Measurements from ENCODE around the gene XIRP1.

The XIRP1 gene

DNA sequence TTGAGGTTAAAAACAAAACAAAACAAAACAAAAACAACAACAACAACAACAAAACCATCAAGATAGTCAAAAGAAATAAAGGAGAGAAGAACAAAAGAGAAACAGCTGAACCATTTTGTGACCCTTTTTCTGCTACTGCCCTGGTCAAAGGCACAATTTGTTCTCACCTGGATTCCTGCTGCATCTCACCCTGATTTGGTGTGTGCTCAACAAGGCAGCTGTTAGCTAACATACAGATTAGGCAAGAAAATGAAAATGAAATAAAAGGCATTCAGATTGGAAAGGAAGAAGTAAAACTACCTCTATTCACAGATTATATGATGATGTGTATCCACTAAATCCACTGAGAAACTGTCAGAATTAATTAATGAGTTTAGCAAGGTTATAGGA, 28.7 kb upstream of the XIRP1 start:
- Histone ChIP-seq H3K4me3 (ENCODE audit: low read depth in 1 of 2, low read length in 2 of 2) (no peak overlapping the region), H3K36me3 (ENCODE audit: control insufficient read depth in 1 of 2, insufficient read depth in 2 of 2, low read length in 2 of 2) (no peaks in the 10 kb centered on the region), H3K27ac (ENCODE audit: low read length) (no peak overlapping the region), H3K9me3 (ENCODE audit: control insufficient read depth in 1 of 2, low read length in 2 of 2) (no peaks in the 10 kb centered on the region), H3K4me1 (ENCODE audit: control insufficient read depth in 1 of 2, insufficient read depth in 2 of 2, low read length in 2 of 2) (no peaks in the 10 kb centered on the region), H3K27me3 (ENCODE audit: low read depth, low read length) (no peaks in the 10 kb centered on the region)

DNA sequence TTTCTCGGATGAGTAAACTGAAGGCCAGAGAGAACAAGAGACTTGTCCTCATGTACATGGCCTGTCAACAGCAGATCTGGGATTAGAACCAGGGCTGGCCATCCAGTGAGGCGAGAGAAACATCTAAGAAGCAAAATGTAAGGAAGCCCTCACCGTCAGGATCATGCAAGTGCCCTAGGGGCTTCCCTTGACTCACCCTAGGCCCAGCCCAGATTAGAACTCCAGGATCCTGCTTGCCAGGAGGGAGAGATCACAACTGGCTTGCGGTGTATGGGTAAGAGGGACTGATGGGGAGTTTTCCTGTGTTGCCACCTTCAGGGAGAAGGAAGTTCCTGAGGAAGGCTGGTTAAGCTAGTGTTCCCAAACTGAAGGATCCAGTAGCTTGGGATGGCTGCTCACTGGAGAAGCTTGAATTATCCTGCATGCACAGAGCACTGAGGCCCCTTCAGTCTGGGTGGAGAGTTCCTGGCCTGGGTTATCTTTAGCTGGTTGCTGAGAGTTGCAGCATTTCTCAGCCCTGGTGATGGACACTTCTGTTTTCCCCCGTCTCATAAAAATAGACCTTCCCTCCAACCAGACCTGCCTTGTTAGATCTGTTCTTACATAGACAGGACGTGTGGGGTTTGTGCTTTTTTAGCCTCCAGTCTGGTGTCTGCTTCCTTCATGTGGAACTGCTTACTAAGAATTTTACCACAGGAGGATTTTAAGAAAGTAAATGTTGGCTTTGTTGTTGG, 28.2 kb upstream of the XIRP1 start:
- Histone ChIP-seq H3K4me3 (ENCODE audit: low read depth in 1 of 2, low read length in 2 of 2) (no peak overlapping the region), H3K27me3 (ENCODE audit: low read depth, low read length) (no peaks in the 10 kb centered on the region), H3K4me1 (ENCODE audit: control insufficient read depth in 1 of 2, insufficient read depth in 2 of 2, low read length in 2 of 2) (no peaks in the 10 kb centered on the region), H3K27ac (ENCODE audit: low read length) (no peak overlapping the region), H3K36me3 (ENCODE audit: control insufficient read depth in 1 of 2, insufficient read depth in 2 of 2, low read length in 2 of 2) (no peaks in the 10 kb centered on the region), H3K9me3 (ENCODE audit: control insufficient read depth in 1 of 2, low read length in 2 of 2) (no peaks in the 10 kb centered on the region)

DNA sequence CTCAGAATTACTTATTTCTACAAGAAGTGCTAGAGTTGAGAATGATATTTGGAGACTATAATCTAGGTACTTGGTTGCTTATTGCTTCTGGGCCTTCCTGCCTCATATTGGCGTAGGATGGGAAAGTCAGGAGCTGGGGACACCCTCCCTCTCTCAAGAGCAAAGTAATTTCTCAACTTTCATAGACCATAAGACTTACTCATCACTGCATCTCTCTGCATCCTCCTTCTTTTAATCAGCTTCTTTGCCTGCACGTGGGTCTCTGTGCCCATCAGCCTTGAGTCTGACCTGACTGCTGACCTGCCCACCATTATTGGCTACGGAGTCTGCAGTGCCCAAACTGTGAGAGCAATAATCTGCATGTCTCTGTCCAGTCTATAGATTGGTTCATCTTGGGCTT, 27.3 kb upstream of the XIRP1 start:
- H3K4me1 ChIP-seq (ENCODE audit: control insufficient read depth in 1 of 2, insufficient read depth in 2 of 2, low read length in 2 of 2), result no peaks in the 10 kb centered on the region
- H3K27me3 ChIP-seq (ENCODE audit: low read depth, low read length), result no peaks in the 10 kb centered on the region
- no peaks in the 10 kb centered on the region for H3K9me3 ChIP-seq (ENCODE audit: control insufficient read depth in 1 of 2, low read length in 2 of 2)
- H3K4me3 ChIP-seq (ENCODE audit: low read depth in 1 of 2, low read length in 2 of 2), result no peak overlapping the region
- H3K27ac ChIP-seq (ENCODE audit: low read length), result no peak overlapping the region
- H3K36me3 ChIP-seq (ENCODE audit: control insufficient read depth in 1 of 2, insufficient read depth in 2 of 2, low read length in 2 of 2), result no peaks in the 10 kb centered on the region

GRCh38 chr3:39216176-39216790, 23.9 kb upstream of the XIRP1 start:
- no peaks in the 10 kb centered on the region for H3K36me3 ChIP-seq (ENCODE audit: control insufficient read depth in 1 of 2, insufficient read depth in 2 of 2, low read length in 2 of 2)
- no peaks in the 10 kb centered on the region for H3K4me1 ChIP-seq (ENCODE audit: control insufficient read depth in 1 of 2, insufficient read depth in 2 of 2, low read length in 2 of 2)
- no peak overlapping the region for H3K4me3 ChIP-seq (ENCODE audit: low read depth in 1 of 2, low read length in 2 of 2)
- H3K9me3 ChIP-seq (ENCODE audit: control insufficient read depth in 1 of 2, low read length in 2 of 2), result no peaks in the 10 kb centered on the region
- H3K27me3 ChIP-seq (ENCODE audit: low read depth, low read length), result no peaks in the 10 kb centered on the region
- no peak overlapping the region for H3K27ac ChIP-seq (ENCODE audit: low read length)

DNA sequence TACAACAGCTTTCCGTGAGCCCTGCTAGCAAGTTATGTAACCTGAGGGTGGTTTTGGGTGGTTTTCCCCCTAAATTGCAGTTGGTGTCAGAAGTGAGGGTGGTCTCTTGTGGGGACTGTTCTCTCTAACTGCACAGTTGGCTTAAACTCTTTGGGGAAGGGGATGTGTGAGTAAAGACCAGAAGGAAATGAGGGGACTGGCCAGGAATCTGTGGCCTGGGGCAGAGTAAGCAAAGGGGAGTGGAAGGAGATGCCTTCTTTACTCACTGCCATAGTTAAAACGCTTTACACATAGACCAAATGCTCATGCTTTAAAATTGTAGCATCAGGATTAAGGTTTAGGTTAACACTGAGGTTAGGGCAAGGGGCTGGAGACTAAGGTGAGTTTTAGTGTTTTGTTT, 21.2 kb upstream of the XIRP1 start:
- H3K27ac ChIP-seq (ENCODE audit: low read length), result no peak overlapping the region
- H3K4me1 ChIP-seq (ENCODE audit: control insufficient read depth in 1 of 2, insufficient read depth in 2 of 2, low read length in 2 of 2), result no peaks in the 10 kb centered on the region
- no peaks in the 10 kb centered on the region for H3K27me3 ChIP-seq (ENCODE audit: low read depth, low read length)
- H3K4me3 ChIP-seq (ENCODE audit: low read depth in 1 of 2, low read length in 2 of 2), result no peak overlapping the region
- no peaks in the 10 kb centered on the region for H3K9me3 ChIP-seq (ENCODE audit: control insufficient read depth in 1 of 2, low read length in 2 of 2)
- H3K36me3 ChIP-seq (ENCODE audit: control insufficient read depth in 1 of 2, insufficient read depth in 2 of 2, low read length in 2 of 2), result no peaks in the 10 kb centered on the region

GRCh38 chr3:39212665-39213064, 20.3 kb upstream of the XIRP1 start:
- Histone ChIP-seq H3K27ac (ENCODE audit: low read length) (no peak overlapping the region), H3K27me3 (ENCODE audit: low read depth, low read length) (no peaks in the 10 kb centered on the region)

DNA sequence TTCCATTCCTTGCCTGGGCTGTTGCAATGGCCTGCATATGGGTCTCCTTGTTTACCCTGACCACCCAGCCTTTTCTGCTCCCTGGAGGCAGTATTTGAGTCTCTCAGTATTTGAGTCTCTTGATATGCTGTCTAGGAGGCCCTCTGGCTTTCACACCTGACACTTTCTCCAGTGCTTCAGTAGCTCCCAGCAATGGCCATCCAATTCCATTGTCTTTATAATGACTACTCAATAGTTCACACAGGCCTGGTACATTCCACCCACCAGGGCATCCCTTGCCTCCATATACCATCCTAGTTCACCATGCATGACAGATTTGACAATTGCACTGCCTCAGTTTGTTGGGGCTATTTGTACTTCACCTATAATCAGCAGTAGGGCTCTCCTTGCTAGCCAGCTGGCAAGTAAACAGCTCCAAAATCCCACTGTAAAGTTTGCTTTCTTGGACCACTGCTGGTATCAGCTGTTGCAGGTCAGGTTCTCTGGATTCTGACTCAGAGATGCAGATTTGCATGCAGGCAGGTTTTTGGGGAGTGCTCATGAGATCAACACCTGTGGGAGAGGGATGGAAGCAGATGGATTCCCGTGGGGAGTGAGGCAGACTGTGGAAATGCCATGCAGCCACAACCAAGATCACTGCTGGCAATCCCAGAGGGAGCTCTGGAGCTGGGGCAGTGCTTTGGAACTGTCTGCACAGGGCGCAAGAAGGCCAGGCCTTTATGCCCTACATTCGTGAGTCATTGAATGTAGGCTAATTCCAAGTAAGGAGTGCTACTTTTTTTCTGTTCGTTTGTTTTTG, 19.1 kb upstream of the XIRP1 start:
- Histone ChIP-seq H3K27ac (ENCODE audit: low read length) (no peak overlapping the region), H3K9me3 (ENCODE audit: control insufficient read depth in 1 of 2, low read length in 2 of 2) (no peaks in the 10 kb centered on the region), H3K36me3 (ENCODE audit: control insufficient read depth in 1 of 2, insufficient read depth in 2 of 2, low read length in 2 of 2) (no peaks in the 10 kb centered on the region), H3K27me3 (ENCODE audit: low read depth, low read length) (no peaks in the 10 kb centered on the region), H3K4me3 (ENCODE audit: low read depth in 1 of 2, low read length in 2 of 2) (no peak overlapping the region), H3K4me1 (ENCODE audit: control insufficient read depth in 1 of 2, insufficient read depth in 2 of 2, low read length in 2 of 2) (no peaks in the 10 kb centered on the region)

More at GRCh38 chr3:39212665-39213064, 20.3 kb upstream of the XIRP1 start:
- Histone ChIP-seq H3K36me3 (ENCODE audit: control insufficient read depth in 1 of 2, insufficient read depth in 2 of 2, low read length in 2 of 2) (no peaks in the 10 kb centered on the region), H3K4me3 (ENCODE audit: low read depth in 1 of 2, low read length in 2 of 2) (no peak overlapping the region), H3K9me3 (ENCODE audit: control insufficient read depth in 1 of 2, low read length in 2 of 2) (no peaks in the 10 kb centered on the region), H3K4me1 (ENCODE audit: control insufficient read depth in 1 of 2, insufficient read depth in 2 of 2, low read length in 2 of 2) (no peaks in the 10 kb centered on the region)

DNA sequence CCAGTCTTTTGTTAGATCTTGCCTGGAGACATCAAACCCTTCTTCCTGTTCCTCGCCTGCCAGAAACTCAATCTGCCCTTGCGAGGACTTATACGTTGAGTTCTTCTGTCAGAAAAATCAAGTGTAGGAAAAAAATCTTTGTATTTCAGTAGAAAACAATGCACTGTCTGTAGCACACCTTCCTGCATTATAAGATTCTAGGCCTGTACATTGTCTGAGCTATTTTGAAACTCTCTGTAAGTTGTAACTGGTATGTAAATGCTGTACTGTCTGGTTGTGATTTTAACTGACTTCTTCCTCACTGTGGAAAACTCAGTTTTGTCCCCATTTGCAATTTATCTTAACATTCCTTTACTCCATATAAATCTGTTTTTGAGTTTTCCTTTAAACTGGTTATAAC, 17.7 kb upstream of the XIRP1 start:
- Histone ChIP-seq H3K4me3 (ENCODE audit: low read depth in 1 of 2, low read length in 2 of 2) (no peak overlapping the region), H3K4me1 (ENCODE audit: control insufficient read depth in 1 of 2, insufficient read depth in 2 of 2, low read length in 2 of 2) (no peaks in the 10 kb centered on the region), H3K27me3 (ENCODE audit: low read depth, low read length) (no peaks in the 10 kb centered on the region), H3K36me3 (ENCODE audit: control insufficient read depth in 1 of 2, insufficient read depth in 2 of 2, low read length in 2 of 2) (no peaks in the 10 kb centered on the region), H3K9me3 (ENCODE audit: control insufficient read depth in 1 of 2, low read length in 2 of 2) (no peaks in the 10 kb centered on the region), H3K27ac (ENCODE audit: low read length) (no peak overlapping the region)

DNA sequence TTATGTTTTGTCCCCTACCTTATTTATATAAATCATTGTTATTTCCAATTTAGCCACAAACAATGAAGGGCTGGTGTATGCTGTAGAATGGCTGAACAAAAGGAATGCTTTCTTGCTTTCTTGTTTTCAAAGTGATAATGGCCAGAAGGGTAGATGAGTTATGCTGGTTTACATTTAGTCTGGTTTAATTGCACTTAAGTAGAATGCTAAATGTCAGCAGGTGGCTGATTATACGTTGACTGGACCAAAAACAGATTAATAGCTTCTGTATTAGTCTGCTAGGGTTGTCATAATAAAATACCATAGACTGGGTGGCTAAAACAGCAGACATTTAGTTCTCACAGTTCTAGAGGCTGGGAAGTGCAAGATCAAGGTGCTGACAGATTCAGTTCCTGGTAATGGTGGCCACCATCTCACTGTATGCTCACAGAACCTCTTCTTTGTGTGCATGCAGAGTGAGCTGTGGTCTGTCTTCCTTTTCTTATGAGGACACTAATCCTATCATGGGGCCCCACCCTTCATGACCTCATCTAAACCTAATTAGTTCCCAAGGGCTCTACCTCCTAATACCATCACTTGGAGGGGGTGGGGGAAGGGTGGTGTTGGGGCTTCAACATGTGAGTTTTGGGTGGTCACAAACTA, 17.1 kb upstream of the XIRP1 start:
- H3K4me1 ChIP-seq (ENCODE audit: control insufficient read depth in 1 of 2, insufficient read depth in 2 of 2, low read length in 2 of 2), result no peaks in the 10 kb centered on the region
- no peak overlapping the region for H3K27ac ChIP-seq (ENCODE audit: low read length)
- H3K27me3 ChIP-seq (ENCODE audit: low read depth, low read length), result no peaks in the 10 kb centered on the region
- H3K4me3 ChIP-seq (ENCODE audit: low read depth in 1 of 2, low read length in 2 of 2), result no peak overlapping the region
- H3K36me3 ChIP-seq (ENCODE audit: control insufficient read depth in 1 of 2, insufficient read depth in 2 of 2, low read length in 2 of 2), result no peaks in the 10 kb centered on the region
- H3K9me3 ChIP-seq (ENCODE audit: control insufficient read depth in 1 of 2, low read length in 2 of 2), result no peaks in the 10 kb centered on the region

DNA sequence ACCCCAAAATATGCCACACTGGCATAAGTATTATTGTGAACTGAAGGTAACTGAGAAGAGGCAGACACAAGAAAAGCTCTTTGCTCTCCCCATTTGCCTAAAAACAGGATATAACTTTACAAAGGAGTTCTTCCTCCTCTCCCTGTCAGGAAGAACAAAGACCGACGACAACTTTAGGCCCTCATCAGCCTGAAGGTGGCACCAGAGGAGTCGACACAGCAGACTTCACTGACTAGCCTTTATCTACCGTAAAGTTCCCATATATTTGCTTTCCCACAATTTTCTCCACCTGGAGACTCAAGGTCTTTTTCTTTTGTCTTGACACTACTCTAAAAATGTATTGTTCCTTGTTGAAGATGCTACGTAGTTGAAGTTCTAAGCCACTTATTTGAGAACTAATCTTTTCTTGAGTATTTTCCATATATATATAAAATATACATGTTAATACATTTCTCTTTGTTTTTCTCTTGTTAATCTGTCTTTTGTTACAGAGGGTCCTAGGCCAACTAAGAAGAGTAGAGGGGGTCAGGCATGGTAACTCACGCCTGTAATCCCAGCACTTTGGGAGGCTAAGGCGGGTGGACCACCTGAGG, 16.2 kb upstream of the XIRP1 start:
- Histone ChIP-seq H3K27ac (ENCODE audit: low read length) (no peak overlapping the region), H3K36me3 (ENCODE audit: control insufficient read depth in 1 of 2, insufficient read depth in 2 of 2, low read length in 2 of 2) (no peaks in the 10 kb centered on the region), H3K27me3 (ENCODE audit: low read depth, low read length) (no peaks in the 10 kb centered on the region), H3K4me1 (ENCODE audit: control insufficient read depth in 1 of 2, insufficient read depth in 2 of 2, low read length in 2 of 2) (no peaks in the 10 kb centered on the region), H3K9me3 (ENCODE audit: control insufficient read depth in 1 of 2, low read length in 2 of 2) (no peaks in the 10 kb centered on the region), H3K4me3 (ENCODE audit: low read depth in 1 of 2, low read length in 2 of 2) (no peak overlapping the region)

Data from muscle layer of duodenum (tissue), 2 donors.